Measurements from ENCODE around the gene ATXN7L3.

- no peak for TF ChIP-seq POLR2AphosphoS5 (IDR thresholded peaks at IDR 0.05; ENCODE audit: low read depth, low read length)
- no peak for TF ChIP-seq SPI1 (IDR thresholded peaks at IDR 0.05; ENCODE audit: low read depth, low read length)
- TF ChIP-seq POU2F2 (IDR thresholded peaks at IDR 0.05; ENCODE audit: low read depth, low read length), result no peak
These were observed 22.1 kb upstream of the ATXN7L3 start for GRCh38 chr17:44221862-44222111.
